GM10266 (cell line): ENCODE data around the gene MLLT1.

Experiments used
- DNase-seq: peaks from one replicate; pipeline ENCODE4 v3.0.0; 2012; ENCODE audit errors: extremely low spot score
- CTCF ChIP-seq: IDR thresholded peaks from 2 replicates; pipeline ENCODE4 v1.5.1; 2012; ENCODE audit warnings: mild to moderate bottlenecking, low read depth; ENCODE audit not compliant: control insufficient read depth, insufficient read depth; ENCODE audit errors: missing control alignments

The MLLT1 gene

GRCh38 chr19:6229216-6229913, 50.4 kb downstream of the MLLT1 start:
- no peak for DNase-seq
- TF ChIP-seq CTCF: no peak

DNA sequence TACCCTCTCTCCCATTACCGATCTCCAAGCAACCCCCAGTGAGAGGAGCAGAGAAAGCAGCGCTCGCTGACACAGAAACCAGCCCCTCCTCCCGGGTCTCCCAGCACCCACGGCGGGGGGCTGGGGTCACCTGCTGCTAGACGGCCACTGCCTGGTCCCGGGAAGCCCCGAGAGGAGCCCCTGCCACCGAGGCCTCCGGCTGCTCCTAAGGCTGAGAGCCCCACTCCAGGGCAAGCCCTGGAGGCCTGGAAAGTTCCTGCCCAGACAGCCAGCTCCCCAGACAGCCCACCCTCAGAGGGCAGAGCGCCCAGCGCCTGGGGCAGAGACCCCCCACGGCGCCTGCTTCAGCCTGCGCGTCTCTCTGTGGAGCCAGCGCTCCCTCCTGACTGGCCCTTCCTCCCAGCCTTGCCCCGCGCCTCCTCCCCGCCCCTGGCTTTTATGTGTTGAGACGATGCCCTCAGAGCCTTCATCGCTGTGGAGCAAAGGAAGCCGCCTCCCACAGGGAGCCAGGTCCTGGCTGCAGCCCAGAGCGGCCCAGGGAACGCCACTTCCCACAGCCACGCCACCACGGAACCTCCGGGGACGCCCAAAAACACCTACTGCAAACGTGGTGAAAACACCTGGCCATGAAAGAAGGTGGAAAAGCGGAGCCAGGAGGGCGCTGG, 51.1 kb downstream of the MLLT1 start:
- DNase-seq: no peak

GRCh38 chr19:6227936-6228325, 51.8 kb downstream of the MLLT1 start:
- TF ChIP-seq CTCF: no peak

More for the DNA sequence above, 51.1 kb downstream of the MLLT1 start:
- no peak for TF ChIP-seq CTCF

GRCh38 chr19:6227156-6227935, 52.4 kb downstream of the MLLT1 start:
- no peak for TF ChIP-seq CTCF
- no peak for DNase-seq

More at GRCh38 chr19:6227936-6228325, 51.8 kb downstream of the MLLT1 start:
- no peak for DNase-seq

DNA sequence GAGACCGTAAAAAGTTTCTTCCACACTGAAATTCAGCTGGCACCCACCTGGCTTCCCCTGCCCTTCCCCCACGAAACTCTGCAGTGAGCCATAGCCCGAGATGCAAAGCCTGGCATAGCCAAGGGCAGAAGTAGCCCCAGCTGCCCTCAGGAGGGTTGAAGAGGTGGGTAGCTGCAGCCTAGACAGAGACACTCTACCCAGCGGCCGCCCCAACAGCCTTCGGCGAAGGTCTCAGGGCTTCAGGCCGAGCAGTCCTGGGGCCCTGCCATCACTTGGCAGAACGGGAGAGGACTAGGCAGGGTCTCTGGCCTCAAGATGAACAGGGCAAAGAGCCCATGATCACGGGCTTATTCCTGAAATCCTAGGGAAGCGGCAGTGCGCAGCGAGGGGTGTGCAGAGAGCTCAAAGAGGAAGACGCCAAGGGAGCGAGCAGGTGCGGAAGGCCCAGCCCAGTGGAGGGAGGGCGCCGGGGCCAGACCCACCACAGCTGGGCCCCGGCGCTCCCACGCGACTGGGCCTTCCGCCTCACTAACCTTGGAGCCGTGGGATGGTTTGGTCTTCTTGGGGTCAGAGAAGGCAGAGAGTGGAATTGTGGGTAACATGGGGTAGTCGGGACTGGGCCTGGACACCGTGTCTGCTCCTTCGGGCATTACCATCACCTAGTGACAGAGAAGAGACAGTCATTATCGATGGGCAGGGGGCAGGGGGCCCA, 53.2 kb downstream of the MLLT1 start:
- no peak for TF ChIP-seq CTCF
- DNase-seq: no peak

GRCh38 chr19:6226012-6226411, 53.8 kb downstream of the MLLT1 start:
- TF ChIP-seq CTCF: no peak
- no peak for DNase-seq
